Sigmoid colon (tissue), 4 donors: ENCODE results near the gene OLFM4.

ENCODE experiments used
- EP300 ChIP-seq, 4 donors: sonication (generic); formaldehyde crosslinking; IDR thresholded peaks; one replicate each; pipeline ENCODE4 v1.6.1; 2017; ENCODE audit warnings: antibody characterized with exemption in 4 of 4
- POLR2AphosphoS5 ChIP-seq, 4 donors: sonication (generic); formaldehyde crosslinking; IDR thresholded peaks; one replicate each; pipeline ENCODE4 v1.6.1; 2017; ENCODE audit warnings: antibody characterized with exemption in 4 of 4
- TF ChIP-seq, protein P1 (sequence below), 4 experiments: fragments of 450-650 bp in 3 of 4; fragments of 200-600 bp in 1 of 4; IDR thresholded peaks; one replicate each; pipeline ENCODE4 v1.5.1; 2016 to 2019; ENCODE audit warnings: antibody characterized with exemption in 4 of 4, mild to moderate bottlenecking in 3 of 4, moderate library complexity in 2 of 4

DNA sequence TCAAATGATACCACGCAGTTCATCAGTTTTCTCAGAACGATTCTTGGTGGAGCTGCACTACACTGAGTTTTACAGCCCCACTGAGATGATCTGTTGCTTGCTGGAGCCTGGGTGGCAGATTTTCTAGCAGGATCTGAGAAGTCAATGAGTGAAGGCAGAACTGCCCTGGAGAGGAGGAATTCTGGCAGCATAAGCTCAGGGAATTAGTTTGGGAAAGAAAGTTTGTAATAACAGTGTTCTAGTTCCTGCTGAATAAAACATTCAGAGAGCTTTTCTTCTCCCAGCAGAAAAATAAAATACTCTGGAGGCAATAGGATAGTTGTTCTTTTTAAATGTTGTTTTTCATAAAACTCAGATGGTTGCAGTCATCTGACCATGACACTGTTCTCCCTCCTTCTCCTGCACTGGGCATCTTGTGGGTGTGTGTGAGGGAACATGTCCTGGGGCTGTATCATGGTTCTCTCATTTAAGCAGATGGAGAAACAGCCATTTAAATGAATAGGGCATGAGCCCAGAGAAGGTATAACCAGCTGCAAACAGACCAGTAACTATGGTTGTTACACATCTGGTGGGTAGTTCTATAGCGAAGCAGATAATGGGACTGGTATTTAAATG is 29.6 kb downstream of the OLFM4 start:
- TF ChIP-seq, protein P1, sequence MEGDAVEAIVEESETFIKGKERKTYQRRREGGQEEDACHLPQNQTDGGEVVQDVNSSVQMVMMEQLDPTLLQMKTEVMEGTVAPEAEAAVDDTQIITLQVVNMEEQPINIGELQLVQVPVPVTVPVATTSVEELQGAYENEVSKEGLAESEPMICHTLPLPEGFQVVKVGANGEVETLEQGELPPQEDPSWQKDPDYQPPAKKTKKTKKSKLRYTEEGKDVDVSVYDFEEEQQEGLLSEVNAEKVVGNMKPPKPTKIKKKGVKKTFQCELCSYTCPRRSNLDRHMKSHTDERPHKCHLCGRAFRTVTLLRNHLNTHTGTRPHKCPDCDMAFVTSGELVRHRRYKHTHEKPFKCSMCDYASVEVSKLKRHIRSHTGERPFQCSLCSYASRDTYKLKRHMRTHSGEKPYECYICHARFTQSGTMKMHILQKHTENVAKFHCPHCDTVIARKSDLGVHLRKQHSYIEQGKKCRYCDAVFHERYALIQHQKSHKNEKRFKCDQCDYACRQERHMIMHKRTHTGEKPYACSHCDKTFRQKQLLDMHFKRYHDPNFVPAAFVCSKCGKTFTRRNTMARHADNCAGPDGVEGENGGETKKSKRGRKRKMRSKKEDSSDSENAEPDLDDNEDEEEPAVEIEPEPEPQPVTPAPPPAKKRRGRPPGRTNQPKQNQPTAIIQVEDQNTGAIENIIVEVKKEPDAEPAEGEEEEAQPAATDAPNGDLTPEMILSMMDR (IDR thresholded peaks at IDR 0.05): no peak
- no peak for TF ChIP-seq POLR2AphosphoS5 (IDR thresholded peaks at IDR 0.05)
- no peak for TF ChIP-seq EP300 (IDR thresholded peaks at IDR 0.05)
